Measurements from ENCODE around the gene OR52M1.
"Not testable (repeated sequence)": the region's sequence is repeated elsewhere in the genome, so short reads cannot be mapped to it uniquely, and the experiment has no call there.

OR52M1 gene

GRCh38 chr11:4527926-4528325, 17.1 kb upstream of the OR52M1 start:
- Histone ChIP-seq H3K27ac (no peak overlapping the region), H3K36me3 (no peaks in the 10 kb centered on the region), H3K4me3 (ENCODE audit: low read depth, low read length) (no peak overlapping the region), H3K9me3 (ENCODE audit: severe bottlenecking) (no peaks in the 10 kb centered on the region), H3K27me3 (ENCODE audit: insufficient read depth, low read depth, severe bottlenecking) (peaks cover 57% of the 10 kb centered on the region)
- no peak for TF ChIP-seq CTCF (IDR thresholded peaks at IDR 0.05; ENCODE audit: low read depth, low read length)
- no peak for DNase-seq

GRCh38 chr11:4531686-4532085, 13.3 kb upstream of the OR52M1 start:
- H3K27ac ChIP-seq; H3K4me3 ChIP-seq (ENCODE audit: low read depth, low read length); H3K9me3 ChIP-seq (ENCODE audit: severe bottlenecking); H3K36me3 ChIP-seq: not testable (repeated sequence)
- H3K27me3 ChIP-seq (ENCODE audit: insufficient read depth, low read depth, severe bottlenecking), result peaks cover 38% of the 10 kb centered on the region
- DNase-seq, result peak; percentile 32

GRCh38 chr11:4539603-4540219, 5.3 kb upstream of the OR52M1 start:
- no peak overlapping the region for H3K27ac ChIP-seq
- H3K36me3 ChIP-seq, result no peaks in the 10 kb centered on the region
- TF ChIP-seq CTCF (IDR thresholded peaks at IDR 0.05; ENCODE audit: low read depth, low read length), result peak; percentile 66
- H3K27me3 ChIP-seq (ENCODE audit: insufficient read depth, low read depth, severe bottlenecking), result peaks cover 24% of the 10 kb centered on the region
- DNase-seq, result peak; percentile 27
- H3K9me3 ChIP-seq (ENCODE audit: severe bottlenecking), result no peaks in the 10 kb centered on the region
- no peak overlapping the region for H3K4me3 ChIP-seq (ENCODE audit: low read depth, low read length)

DNA sequence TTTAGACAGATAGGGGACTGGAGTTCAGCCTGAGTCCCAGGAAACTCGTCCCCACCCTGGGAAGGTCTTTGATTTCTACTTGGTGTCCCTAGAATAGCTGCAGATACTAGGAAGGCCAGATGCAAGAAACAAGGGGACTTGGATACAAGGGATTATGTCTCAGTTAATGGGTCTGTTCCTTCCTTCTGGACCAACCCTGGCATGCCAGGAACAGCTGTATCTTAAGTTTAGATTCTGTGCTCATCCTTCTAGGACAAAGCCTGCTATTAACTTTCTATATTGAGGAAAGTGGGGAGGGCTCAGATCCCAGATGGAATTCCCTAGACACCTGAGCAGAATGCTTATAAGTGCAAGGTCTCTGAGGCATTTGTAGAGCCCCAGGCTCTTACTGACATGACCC, 3.9 kb upstream of the OR52M1 start:
- Histone ChIP-seq H3K27me3 (ENCODE audit: insufficient read depth, low read depth, severe bottlenecking) (peaks cover 37% of the 10 kb centered on the region), H3K27ac (no peak overlapping the region), H3K4me3 (ENCODE audit: low read depth, low read length) (no peak overlapping the region), H3K9me3 (ENCODE audit: severe bottlenecking) (no peaks in the 10 kb centered on the region), H3K36me3 (no peaks in the 10 kb centered on the region)
- DNase-seq, result no peak
- TF ChIP-seq CTCF (IDR thresholded peaks at IDR 0.05; ENCODE audit: low read depth, low read length), result no peak

GRCh38 chr11:4543561-4543960, 1.4 kb upstream of the OR52M1 start:
- no peak for TF ChIP-seq CTCF (IDR thresholded peaks at IDR 0.05; ENCODE audit: low read depth, low read length)
- DNase-seq, result no peak
- Histone ChIP-seq H3K4me3 (ENCODE audit: low read depth, low read length) (no peak overlapping the region), H3K9me3 (ENCODE audit: severe bottlenecking) (no peaks in the 10 kb centered on the region), H3K27me3 (ENCODE audit: insufficient read depth, low read depth, severe bottlenecking) (peaks cover 47% of the 10 kb centered on the region), H3K27ac (no peak overlapping the region), H3K36me3 (no peaks in the 10 kb centered on the region)

DNA sequence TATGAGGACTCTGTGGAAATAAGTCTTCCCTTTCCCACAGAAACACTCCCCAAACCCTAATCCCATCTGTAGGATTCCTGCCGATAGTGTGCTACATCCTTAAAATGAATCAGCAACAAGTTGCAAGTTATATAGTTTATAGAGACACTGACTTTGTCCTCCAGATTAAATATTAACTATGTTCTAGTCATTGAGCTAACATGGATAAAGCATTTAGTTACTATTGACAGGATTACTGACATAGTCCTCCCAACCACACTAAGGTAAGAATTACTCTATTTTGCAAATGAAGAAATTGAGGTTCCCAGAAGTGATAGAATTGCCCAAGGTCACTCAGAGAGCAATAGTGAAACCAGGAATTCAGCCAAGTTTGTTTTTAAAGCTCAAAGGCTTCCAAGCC, 1.9 kb downstream of the OR52M1 start:
- no peak overlapping the region for H3K4me3 ChIP-seq (ENCODE audit: low read depth, low read length)
- H3K9me3 ChIP-seq (ENCODE audit: severe bottlenecking), result no peaks in the 10 kb centered on the region
- H3K27ac ChIP-seq, result no peak overlapping the region
- no peak for DNase-seq
- no peaks in the 10 kb centered on the region for H3K36me3 ChIP-seq
- peaks cover 45% of the 10 kb centered on the region for H3K27me3 ChIP-seq (ENCODE audit: insufficient read depth, low read depth, severe bottlenecking)
- TF ChIP-seq CTCF (IDR thresholded peaks at IDR 0.05; ENCODE audit: low read depth, low read length), result no peak
